ENCODE data around the gene SLC16A12. TPM values are rescaled to one million over a fixed set of nuclear protein-coding genes. Genes with fewer than 3 reads are reported as not detected.

Gene SLC16A12
- total and polyA plus RNA-seq, 4 donors, result 3.2 to 31.2 (median 8.0) TPM

Other genes with a start within 250 kb of the SLC16A12 start
- 10 to 100 TPM; 14.6 to 16.3 TPM for gene IFIT2, start 233.5 kb downstream of the SLC16A12 start, total RNA-seq
- 10 to 100 TPM in 1 of 2 donors, 1 to 10 TPM in 1; 9.1 to 10.1 TPM for gene IFIT2, start 233.5 kb downstream of the SLC16A12 start, polyA plus RNA-seq (ENCODE audit: insufficient read length in 2 of 2)
- 10 to 100 TPM; 17.4 to 26.1 TPM for gene IFIT3, start 207.6 kb downstream of the SLC16A12 start, total RNA-seq
- 1 to 10 TPM; 4.9 to 8.6 TPM for gene IFIT3, start 207.6 kb downstream of the SLC16A12 start, polyA plus RNA-seq (ENCODE audit: insufficient read length in 2 of 2)
- gene IFIT1B, start 157.5 kb downstream of the SLC16A12 start, total RNA-seq, result 1 to 10 TPM; 1.4 to 6.7 TPM
- gene IFIT1B, start 157.5 kb downstream of the SLC16A12 start, polyA plus RNA-seq (ENCODE audit: insufficient read length in 2 of 2), result not detected
- gene IFIT1, start 143.0 kb downstream of the SLC16A12 start, total RNA-seq, result 10 to 100 TPM; 35.3 to 57.2 TPM
- gene IFIT1, start 143.0 kb downstream of the SLC16A12 start, polyA plus RNA-seq (ENCODE audit: insufficient read length in 2 of 2), result 10 to 100 TPM; 16.5 to 21.9 TPM
- gene IFIT5, start 121.0 kb downstream of the SLC16A12 start, total RNA-seq, result 10 to 100 TPM; 28.9 to 44.8 TPM
- 10 to 100 TPM; 19.3 to 30.9 TPM for gene IFIT5, start 121.0 kb downstream of the SLC16A12 start, polyA plus RNA-seq (ENCODE audit: insufficient read length in 2 of 2)
- gene PANK1, start 109.6 kb upstream of the SLC16A12 start, total RNA-seq, result 10 to 100 TPM; 35.2 to 36.1 TPM
- gene PANK1, start 109.6 kb upstream of the SLC16A12 start, polyA plus RNA-seq (ENCODE audit: insufficient read length in 2 of 2), result 10 to 100 TPM; 27.5 to 34.6 TPM
- gene KIF20B, start 166.0 kb upstream of the SLC16A12 start, total RNA-seq, result 10 to 100 TPM; 10.7 to 12.7 TPM
- 1 to 10 TPM; 5.0 to 6.1 TPM for gene KIF20B, start 166.0 kb upstream of the SLC16A12 start, polyA plus RNA-seq (ENCODE audit: insufficient read length in 2 of 2)